AG09309 (cell line): ENCODE measurements around the gene MGAT3.
"Not testable (repeated sequence)": the region's sequence is repeated elsewhere in the genome, so short reads cannot be mapped to it uniquely, and the experiment has no call there.

Experiments
- DNase-seq: peaks from one replicate; pipeline ENCODE4 v3.0.0-alpha.2; 2010; ENCODE audit warnings: low read depth
- H3K4me3 ChIP-seq: 2 replicates; pipeline ENCODE4 v1.5.1; 2011; ENCODE audit warnings: mild to moderate bottlenecking, low read depth, low read length, moderate library complexity; ENCODE audit not compliant: control insufficient read depth
- CTCF ChIP-seq: IDR thresholded peaks from 2 replicates; pipeline ENCODE4 v1.5.1; 2011; ENCODE audit warnings: mild to moderate bottlenecking, low read depth, low read length, inconsistent platforms; ENCODE audit not compliant: insufficient read depth, control insufficient read depth; ENCODE audit errors: missing control alignments

The MGAT3 gene

GRCh38 chr22:39456522-39457197 is at the start of gene MGAT3:
TSS of gene MGAT3 (plus strand) at chr22:39457012. CDS start at chr22:39487348, 30,336 bp downstream.
- TF ChIP-seq CTCF: no peak
- H3K4me3 ChIP-seq: no peak within 1 kb of the TSS

GRCh38 chr22:39408173-39408572 is 48.6 kb upstream of the MGAT3 start:
- no peak for TF ChIP-seq CTCF
- no peak for DNase-seq
- no peak overlapping the region for H3K4me3 ChIP-seq

More at GRCh38 chr22:39456522-39457197, at the start of gene MGAT3:
- DNase-seq: no peak

GRCh38 chr22:39408807-39409206 is 48.0 kb upstream of the MGAT3 start:
- H3K4me3 ChIP-seq: no peak overlapping the region
- TF ChIP-seq CTCF: no peak
- DNase-seq: no peak

GRCh38 chr22:39409516-39410029 is 47.2 kb upstream of the MGAT3 start:
- H3K4me3 ChIP-seq: no peak overlapping the region

GRCh38 chr22:39410264-39410663 is 46.5 kb upstream of the MGAT3 start:
- TF ChIP-seq CTCF: no peak
- DNase-seq: no peak
- no peak overlapping the region for H3K4me3 ChIP-seq

More at GRCh38 chr22:39409516-39410029, 47.2 kb upstream of the MGAT3 start:
- DNase-seq: no peak
- no peak for TF ChIP-seq CTCF

- not testable (repeated sequence) for DNase-seq, H3K4me3 ChIP-seq
These were observed 44.9 kb upstream of the MGAT3 start for GRCh38 chr22:39411828-39412365.

GRCh38 chr22:39413204-39413603 is 43.6 kb upstream of the MGAT3 start:
- not testable (repeated sequence) for DNase-seq

More at GRCh38 chr22:39413204-39413603, 43.6 kb upstream of the MGAT3 start:
- not testable (repeated sequence) for H3K4me3 ChIP-seq
